Measurements from ENCODE around the gene SRC. TPM values are rescaled to one million over a fixed set of nuclear protein-coding genes. Genes with fewer than 3 reads are reported as not detected.

SRC gene
- total and polyA plus RNA-seq, 2 of the 8 experiments (the other 6 are each of a cell fraction or from before 2014, with no cell fraction given), result 27.6 to 28.8 TPM

GRCh38 chr20:37397076-37397953, 51.4 kb downstream of the SRC start:
- whole genome bisulfite sequencing, 2 experiments (ENCODE audit: extremely low coverage in 1 of 2, insufficient coverage in 1 of 2, insufficient read length in 1 of 2, insufficient replicate concordance in 2 of 2, low coverage in 1 of 2, low lambda C conversion rate in 2 of 2, missing lambda C conversion rate in 1 of 2), result 76% methylated on average over 24 of the region's 24 CpGs; no CpG with 5 or more reads in 1 of the 2 experiments
- Histone ChIP-seq H3K27ac (ENCODE audit: low read depth, low read length) (peak overlapping the region; percentile 78), H3K36me3 (ENCODE audit: control insufficient read depth in 2 of 4, insufficient read depth in 4 of 4, low read length in 3 of 4) (peaks cover 0 to 20% (median 4%) of the 10 kb centered on the region in 4 experiments; a peak in 6 of 8 replicates), H3K4me2 (ENCODE audit: insufficient read depth in 1 of 2, low read depth in 2 of 2, low read length in 2 of 2) (peak overlapping the region; percentile 51 to 63), H3K18ac (ENCODE audit: extremely low read depth, low read length) (peak overlapping the region; percentile 99), H4K8ac (ENCODE audit: extremely low read depth, insufficient read depth, low read length) (peak overlapping the region; percentile 82), H3K14ac (ENCODE audit: insufficient read length) (no peak overlapping the region), H3K4ac (replicated peaks; ENCODE audit: insufficient read length, low read depth, low read length) (peak overlapping the region; percentile 5), H3K4me3 (ENCODE audit: extremely low read depth in 1 of 4, insufficient read depth in 2 of 4, low read depth in 3 of 4, low read length in 4 of 4) (peak overlapping the region in 1 of 4 experiments; percentile 43; a peak in 1 of 8 replicates), H3K23me2 (ENCODE audit: low read depth, low read length) (peaks cover 2% of the 10 kb centered on the region; the same call in 1 of the 2 replicates), H2BK120ac (replicated peaks; ENCODE audit: low read depth, low read length) (peak overlapping the region; percentile 9), H2AK5ac (ENCODE audit: low read depth, low read length) (peak overlapping the region; percentile 89; the same call in 1 of the 2 replicates), H2BK20ac (ENCODE audit: low read length) (peak overlapping the region; percentile 97; the same call in 1 of the 2 replicates), H4K91ac (replicated peaks; ENCODE audit: insufficient read length, low read length) (peak overlapping the region; percentile 97), H3K9me3 (ENCODE audit: insufficient read depth in 2 of 2, low read depth in 1 of 2, low read length in 1 of 2) (no peaks in the 10 kb centered on the region), H2AFZ (ENCODE audit: low read length) (no peak overlapping the region), H4K5ac (ENCODE audit: insufficient read length, low read depth, low read length) (peak overlapping the region; percentile 49), H3K9ac (replicated peaks in 1 of 4; ENCODE audit: extremely low read depth in 1 of 4, low read depth in 3 of 4, low read length in 3 of 4) (peak overlapping the region in 2 of 4 experiments; percentile 28 to 45; a peak in 3 of 7 replicates), H4K20me1 (replicated peaks in 1 of 2; ENCODE audit: control insufficient read depth in 1 of 2, insufficient read depth in 2 of 2, low read length in 2 of 2) (no peaks in the 10 kb centered on the region), H2BK5ac (ENCODE audit: low read depth, low read length) (peak overlapping the region; percentile 93), H3K79me1 (ENCODE audit: low read depth, low read length) (no peaks in the 10 kb centered on the region), H3K27me3 (replicated peaks in 1 of 4; ENCODE audit: control insufficient read depth in 3 of 4, extremely low read depth in 1 of 4, insufficient read depth in 3 of 4, low read length in 3 of 4) (no peaks in the 10 kb centered on the region), H3K79me2 (ENCODE audit: control insufficient read depth in 1 of 2, insufficient read depth in 2 of 2, low read length in 2 of 2) (no peaks in the 10 kb centered on the region), H2BK15ac (ENCODE audit: low read length) (peak overlapping the region; percentile 36; the same call in 1 of the 2 replicates), H3K56ac (replicated peaks; ENCODE audit: insufficient read length, low read depth, low read length) (peak overlapping the region; percentile 24), H3K23ac (ENCODE audit: insufficient read length) (no peak overlapping the region), H2BK12ac (ENCODE audit: low read depth, low read length) (peak overlapping the region; percentile 99), H3K4me1 (replicated peaks in 1 of 4; ENCODE audit: control insufficient read depth in 3 of 4, insufficient read depth in 4 of 4, low read length in 3 of 4) (peaks cover 0 to 37% (median 28%) of the 10 kb centered on the region in 4 experiments; a peak in 6 of 7 replicates)
- ChIA-PET CTCF (ENCODE audit: partially characterized antibody) (interaction anchor here (0.5 to 4.0 kb wide), 51 partner anchors 8 to 598 kb away, joined by 3 to 39 read pairs (median 5); partner anchors contain the start of genes BLCAP, NNAT and SRC), POLR2A (ENCODE audit: partially characterized antibody) (interaction anchor here (0.6 to 3.5 kb wide), 31 partner anchors 8 to 1038 kb away, joined by 3 to 24 read pairs (median 4); partner anchors contain the start of genes MANBAL, NNAT and SNHG17)
- FAIRE-seq, result no peak
- peak in 1 of 2 experiments; percentile 33 for DNase-seq (ENCODE audit: low read depth in 1 of 2, low spot score in 2 of 2)
- TF ChIP-seq ATF2 (IDR thresholded peaks at IDR 0.05; ENCODE audit: low read length) (no peak), GABPA (IDR thresholded peaks at IDR 0.05; ENCODE audit: borderline replicate concordance, insufficient read depth, low read length) (no peak), SIX5 (IDR thresholded peaks at IDR 0.05; ENCODE audit: low read depth, low read length) (no peak), HDAC2 (IDR thresholded peaks at IDR 0.05; ENCODE audit: borderline replicate concordance in 1 of 2, low read depth in 2 of 2, low read length in 2 of 2) (peak in 1 of 2 experiments; percentile 64; a peak in 1 of 4 replicates), YY1 (IDR thresholded peaks at IDR 0.05; ENCODE audit: low read depth, low read length) (no peak)

Data from H1 (cell line).